Stimulated activated CD4-positive, alpha-beta T cell treated with anti-CD3 and anti-CD28 coated beads, TNF-alpha, amount 100 ng/mL, for 24 hours (primary cell): ENCODE measurements around the gene STOM.

Experiments used
- DNase-seq, 3 experiments: peaks; one replicate each; pipeline ENCODE4 v3.0.0-alpha.2; 2020; ENCODE audit warnings: low read depth in 3 of 3

Gene STOM

GRCh38 chr9:121349009-121349408, 21.0 kb downstream of the STOM start:
- DNase-seq = no peak

DNA sequence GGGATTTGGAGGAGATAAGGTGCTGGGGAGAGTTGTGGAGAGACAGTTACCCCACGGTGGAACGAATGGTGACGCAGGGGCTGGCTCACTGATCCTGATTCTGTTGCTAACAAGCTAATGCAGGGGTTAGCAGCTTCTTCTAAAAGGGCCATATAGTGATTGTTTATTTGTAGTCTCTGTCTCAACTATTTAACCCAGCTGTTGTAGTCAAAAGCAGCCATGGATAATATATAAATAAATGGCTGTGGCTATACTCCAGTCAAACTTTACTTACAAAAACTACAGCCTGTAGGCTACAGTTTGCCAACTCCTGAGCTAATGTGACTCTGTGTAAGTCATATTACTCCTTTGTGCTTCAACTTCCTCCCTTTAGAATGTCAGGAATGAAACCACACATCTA, 21.8 kb downstream of the STOM start:
- DNase-seq = no peak

GRCh38 chr9:121345070-121345469, 25.0 kb downstream of the STOM start:
- no peak for DNase-seq

DNA sequence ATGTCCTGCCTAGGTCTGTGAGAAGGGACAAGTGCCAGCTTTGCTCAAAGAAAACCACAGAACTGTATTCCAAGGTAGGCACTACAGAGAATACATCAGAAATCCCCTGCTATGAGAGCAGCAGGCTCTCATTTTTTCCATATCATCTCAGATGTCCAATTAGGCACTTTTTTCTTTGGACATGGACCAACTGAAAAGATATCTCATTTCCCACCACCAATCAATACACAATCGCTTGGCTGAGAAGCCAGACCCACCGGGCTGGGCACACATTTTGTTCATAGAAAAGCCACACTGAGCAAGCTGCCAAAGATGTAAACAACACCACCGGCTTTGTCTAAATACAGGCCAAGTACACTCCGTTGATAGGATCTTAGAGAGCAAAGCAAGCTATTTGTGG, 25.9 kb downstream of the STOM start:
- no peak for DNase-seq

- no peak for DNase-seq
Observed at GRCh38 chr9:121340676-121341392, 29.2 kb downstream of the STOM start.

DNA sequence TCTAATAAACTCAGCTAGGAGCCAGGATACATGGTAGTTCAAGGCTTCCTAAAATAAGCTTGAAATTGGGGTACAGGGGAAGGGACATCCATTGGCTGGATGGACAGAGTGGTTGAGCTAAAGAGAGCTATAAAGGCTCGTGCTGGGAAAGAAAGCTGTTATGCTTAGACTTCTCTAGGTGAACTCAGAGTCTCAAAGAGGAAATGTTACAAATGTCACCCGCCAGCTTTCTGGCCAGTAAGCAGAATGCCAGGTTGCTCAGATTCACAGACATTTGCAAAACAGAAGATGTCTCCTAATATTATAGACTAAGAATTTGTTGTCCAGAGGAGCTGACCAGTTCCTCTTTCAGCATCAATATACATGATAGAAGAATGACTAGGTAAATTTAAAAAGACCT, 30.6 kb downstream of the STOM start:
- DNase-seq = no peak

DNA sequence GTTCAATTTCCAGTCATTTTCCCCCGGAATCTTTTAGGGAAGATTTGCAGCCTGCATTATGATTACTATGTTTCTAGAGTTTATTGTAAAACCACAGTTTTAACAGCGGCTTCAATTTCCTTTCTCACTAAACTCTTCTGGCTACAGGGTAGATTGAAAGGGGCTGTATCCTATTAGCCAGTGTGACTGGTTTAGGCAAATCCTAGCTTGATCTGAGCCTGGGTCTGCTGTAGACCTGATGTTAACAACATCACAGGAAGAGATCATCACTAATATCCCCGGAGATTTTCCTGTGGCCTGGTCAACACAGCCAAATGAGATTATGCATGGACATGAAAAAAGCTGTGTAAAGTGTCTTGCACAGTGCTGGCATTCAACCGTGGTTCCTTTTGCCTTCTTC, 33.4 kb downstream of the STOM start:
- no peak for DNase-seq

GRCh38 chr9:121333950-121334773, 35.9 kb downstream of the STOM start:
- DNase-seq = no peak

DNA sequence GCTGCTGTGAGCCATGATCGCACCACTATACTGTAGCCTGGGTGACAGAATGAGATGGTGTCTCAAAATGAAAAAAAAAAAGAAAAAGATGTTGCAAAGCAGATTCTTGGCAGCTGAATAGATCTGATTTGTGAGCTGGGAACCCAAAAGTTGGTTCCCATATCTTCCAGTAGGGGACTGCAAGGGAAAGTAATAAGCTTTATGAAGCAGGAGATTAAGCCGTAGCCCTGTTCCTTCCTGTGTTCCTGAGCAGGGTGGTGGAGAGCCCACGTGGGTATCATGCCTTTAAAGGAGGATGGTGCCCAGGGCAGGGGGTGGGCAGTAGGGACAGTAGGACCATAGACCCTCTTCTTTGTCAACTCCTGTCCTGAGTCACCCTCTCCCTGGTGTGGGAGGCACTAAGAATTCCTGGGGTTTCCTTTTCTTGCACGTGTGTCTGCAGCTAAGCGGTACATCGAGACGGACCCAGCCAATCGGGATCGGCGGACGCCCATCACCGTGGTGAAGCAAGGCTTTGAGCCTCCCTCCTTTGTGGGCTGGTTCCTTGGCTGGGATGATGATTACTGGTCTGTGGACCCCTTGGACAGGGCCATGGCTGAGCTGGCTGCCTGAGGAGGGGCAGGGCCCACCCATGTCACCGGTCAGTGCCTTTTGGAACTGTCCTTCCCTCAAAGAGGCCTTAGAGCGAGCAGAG, 37.9 kb downstream of the STOM start:
- DNase-seq = no peak

DNA sequence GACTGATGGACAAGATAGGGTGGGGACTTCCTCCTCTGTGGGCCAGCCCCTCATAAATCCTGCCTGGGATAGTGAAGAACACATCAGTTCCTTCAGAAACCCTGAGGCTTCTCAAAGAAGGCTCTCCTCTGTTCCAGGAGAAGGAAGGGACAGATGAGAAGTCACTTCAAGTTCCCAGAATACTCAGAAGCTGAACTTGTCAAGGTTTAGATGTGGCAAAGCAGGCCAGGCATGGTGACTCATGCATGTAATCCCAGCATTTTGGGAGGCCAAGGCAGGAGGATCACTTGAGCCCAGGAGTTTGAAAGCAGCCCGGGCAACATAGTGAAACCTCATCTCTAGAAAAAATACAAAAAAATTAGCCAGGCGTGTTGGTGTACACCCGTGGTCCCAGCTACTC, 38.5 kb downstream of the STOM start:
- no peak for DNase-seq

GRCh38 chr9:121328876-121329681, 41.0 kb downstream of the STOM start:
- no peak for DNase-seq

DNA sequence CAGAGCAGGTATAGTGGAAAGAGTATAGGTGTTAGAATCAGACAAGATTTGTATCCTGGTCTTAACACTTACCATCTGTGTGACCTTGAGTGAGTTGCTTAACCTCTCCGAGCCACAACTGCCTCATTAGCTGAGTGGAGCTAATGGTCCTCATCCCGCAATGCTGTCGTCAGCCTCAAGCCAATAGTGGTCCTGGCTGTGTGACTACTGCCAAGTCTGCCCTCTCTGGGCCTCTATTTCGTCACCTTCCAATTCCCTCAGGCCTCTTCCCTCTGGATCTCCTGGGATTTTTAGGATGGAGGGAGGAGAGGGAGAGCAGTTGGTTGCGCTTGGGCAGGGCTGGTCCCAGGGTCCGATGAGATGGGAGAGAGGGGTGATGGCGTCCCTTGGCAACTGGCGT, 41.6 kb downstream of the STOM start:
- no peak for DNase-seq

GRCh38 chr9:121326901-121327613, 43.0 kb downstream of the STOM start:
- DNase-seq = no peak

- DNase-seq = no peak
Observed at GRCh38 chr9:121326130-121326838, 43.8 kb downstream of the STOM start.

DNA sequence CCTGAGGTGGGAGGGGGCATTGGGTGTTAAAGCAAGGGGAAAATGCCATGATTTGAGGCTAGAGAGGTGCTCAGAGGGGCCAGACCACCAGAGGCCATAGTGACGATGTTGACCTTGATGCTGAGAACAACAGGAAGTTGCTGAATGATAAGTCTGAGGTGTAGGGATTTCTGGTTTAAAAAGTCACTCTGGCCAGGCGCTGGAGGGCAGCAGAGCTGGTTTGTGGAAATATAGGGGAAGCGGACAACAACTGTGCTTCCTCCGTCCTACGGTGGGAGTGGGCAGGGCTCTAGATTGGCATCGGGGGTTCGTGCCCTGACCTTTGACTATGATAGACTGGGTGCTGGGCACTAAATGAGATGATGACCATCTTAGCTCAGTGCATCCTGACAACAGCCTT, 44.7 kb downstream of the STOM start:
- no peak for DNase-seq

DNA sequence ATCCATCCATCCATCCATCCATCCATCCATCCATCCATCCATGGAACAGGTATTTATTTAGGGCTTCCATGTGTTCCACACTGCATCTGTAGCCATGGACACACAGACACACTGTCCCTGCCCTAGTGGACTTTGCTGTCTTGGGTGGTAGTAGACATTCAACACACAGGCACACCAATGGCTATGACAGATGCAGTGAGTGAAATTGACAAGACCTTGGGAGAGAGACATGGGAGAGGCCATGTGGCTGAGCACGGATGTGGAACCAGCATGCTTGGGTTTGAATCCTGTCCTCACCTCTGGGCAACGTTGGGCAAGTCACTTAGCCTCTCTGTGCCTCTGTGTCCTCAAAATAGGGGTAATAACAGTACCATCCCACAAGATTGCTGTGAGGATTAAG, 45.3 kb downstream of the STOM start:
- no peak for DNase-seq

GRCh38 chr9:121324316-121324715, 45.7 kb downstream of the STOM start:
- no peak for DNase-seq

DNA sequence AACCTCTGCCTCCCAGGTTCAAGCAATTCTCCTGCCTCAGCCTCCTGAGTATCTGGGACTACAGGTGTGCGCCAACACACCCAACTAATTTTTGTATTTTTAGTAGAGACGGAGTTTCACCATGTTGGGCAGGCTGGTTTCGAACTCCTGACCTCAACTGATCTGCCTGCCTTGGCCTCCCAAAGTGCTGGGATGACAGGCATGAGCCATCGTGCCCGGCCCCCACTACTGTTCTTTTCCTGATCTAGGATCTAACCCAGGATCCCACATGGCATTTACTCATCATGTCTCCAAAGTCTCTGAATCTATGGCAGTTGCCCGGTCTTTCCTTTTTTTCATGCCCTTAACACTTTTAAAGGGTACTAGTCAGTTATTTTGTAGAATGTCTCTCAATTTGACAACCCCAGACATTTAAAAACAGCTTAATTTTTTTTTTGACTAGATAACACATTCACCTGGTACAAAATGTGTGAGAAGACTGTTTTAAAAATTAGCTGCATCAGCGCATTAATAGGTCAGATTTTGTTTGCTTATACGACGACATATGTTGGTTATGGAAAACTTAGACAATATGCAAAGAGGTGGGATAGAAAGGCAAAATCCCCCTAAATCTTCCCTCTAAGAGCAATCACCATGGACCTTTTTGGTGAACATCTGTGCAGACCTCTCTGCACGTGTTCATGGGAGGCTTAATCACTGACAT, 46.5 kb downstream of the STOM start:
- DNase-seq = no peak

DNA sequence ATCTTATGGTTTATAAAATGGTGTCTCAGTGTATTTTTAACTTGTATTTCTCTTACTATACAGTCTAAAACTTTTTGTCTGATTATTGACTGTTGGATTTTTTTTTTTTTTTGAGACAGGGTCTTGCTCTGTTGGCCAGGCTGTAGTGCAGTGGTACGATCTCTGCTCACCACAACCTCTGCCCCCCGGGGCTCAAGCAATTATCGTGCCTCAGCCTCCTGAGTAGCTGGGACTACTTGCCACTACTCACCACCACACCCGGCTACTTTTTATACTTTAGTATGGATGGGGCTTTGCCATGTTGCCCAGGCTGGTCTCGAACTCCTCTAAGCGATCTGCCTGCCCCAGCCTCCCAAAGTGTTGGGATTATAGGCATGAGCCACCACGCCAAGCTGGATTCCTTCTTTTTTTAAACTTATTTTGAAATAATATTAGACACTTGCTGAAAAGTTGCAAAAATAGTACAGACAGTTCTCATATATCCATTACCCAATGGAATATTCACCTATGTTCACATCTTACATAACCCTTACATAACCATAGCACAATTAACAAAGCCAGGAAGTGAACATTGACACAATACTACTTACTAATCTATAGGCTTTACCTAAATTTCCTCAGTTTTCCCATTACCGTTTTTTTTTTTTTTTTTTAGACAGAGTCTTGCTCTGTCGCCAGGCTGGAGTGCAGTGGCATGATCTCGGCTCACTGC, 47.2 kb downstream of the STOM start:
- no peak for DNase-seq
